Measurements from ENCODE around the gene DOK5. TPM values are rescaled to one million over a fixed set of nuclear protein-coding genes. Genes with fewer than 3 reads are reported as not detected.

Gene DOK5
- total and polyA plus RNA-seq, 2 of the 4 experiments (the other 2 are of a cell fraction), result 2.8 to 3.9 TPM

- Histone ChIP-seq H4K5ac (ENCODE audit: low read depth, low read length) (no peak overlapping the region), H3K23ac (ENCODE audit: low read depth, low read length) (no peak overlapping the region), H4K91ac (ENCODE audit: insufficient read depth, low read depth, low read length) (no peak overlapping the region), H3K56ac (ENCODE audit: extremely low read depth, insufficient read depth, low read length) (no peak overlapping the region), H3K14ac (replicated peaks; ENCODE audit: low read depth, low read length) (no peak overlapping the region), H4K8ac (ENCODE audit: low read depth in 2 of 2, low read length in 2 of 2) (no peak overlapping the region), H3K4me3 (ENCODE audit: insufficient read depth, low read depth, low read length) (no peak overlapping the region), H3K27me3 (ENCODE audit: control insufficient read depth, insufficient read depth, low read length) (no peaks in the 10 kb centered on the region), H3K36me3 (ENCODE audit: control insufficient read depth, insufficient read depth, low read length) (no peaks in the 10 kb centered on the region), H3K9me3 (ENCODE audit: control insufficient read depth, insufficient read depth, low read length) (0 out of 2 replicates have a peak, but pooled peaks cover 2% of the 10 kb centered on the region), H4K20me1 (ENCODE audit: insufficient read depth, low read length) (no peaks in the 10 kb centered on the region), H3K4me1 (ENCODE audit: control insufficient read depth, insufficient read depth, low read length) (peaks cover 1% of the 10 kb centered on the region; the same call in 1 of the 2 replicates), H2BK20ac (ENCODE audit: low read depth, low read length) (no peak overlapping the region), H2BK5ac (ENCODE audit: low read depth, low read length, poor library complexity, severe bottlenecking) (no peak overlapping the region), H3K18ac (ENCODE audit: low read depth, low read length) (no peak overlapping the region), H3K79me1 (ENCODE audit: low read depth in 1 of 2, low read length in 2 of 2) (no peaks in the 10 kb centered on the region), H3K9me1 (ENCODE audit: insufficient read depth, low read length) (no peaks in the 10 kb centered on the region), H2AFZ (replicated peaks; ENCODE audit: low read length, poor library complexity) (no peak overlapping the region), H3K4me2 (ENCODE audit: low read depth, low read length) (no peak overlapping the region), H2AK9ac (replicated peaks; ENCODE audit: low read depth, low read length, poor library complexity) (no peak overlapping the region), H3K27ac (ENCODE audit: insufficient read depth, low read length) (no peak overlapping the region), H2BK15ac (ENCODE audit: low read depth, low read length) (no peak overlapping the region), H3K4ac (ENCODE audit: low read depth, low read length) (no peak overlapping the region), H2BK120ac (ENCODE audit: low read depth, low read length) (no peak overlapping the region), H3K9ac (ENCODE audit: low read depth, low read length) (no peak overlapping the region), H2AK5ac (ENCODE audit: low read depth, low read length) (no peak overlapping the region)
- no CpG with 5 or more reads among the region's 4 CpGs for WGBS, 2 experiments (ENCODE audit: extremely low coverage in 2 of 2, insufficient read length in 1 of 2)
- ChIA-PET POLR2A (ENCODE audit: unreplicated experiment) (no interaction called here), CTCF (no interaction called here)
- no TSS peak for BruUV-seq (replicated peaks)
- DNase-seq, result no peak
- in situ Hi-C loops (cut with MboI; ENCODE audit: low sequenced_read_pairs), result no loop called here
- no peak for ATAC-seq (ENCODE audit: low read depth)
- intact Hi-C loops (cut with micrococcal nuclease), result no loop called here
- dilution Hi-C loops (cut with HindIII; ENCODE audit: low sequenced_read_pairs, unreplicated experiment), result no loop called here
- TF ChIP-seq RFX5 (IDR thresholded peaks at IDR 0.05; ENCODE audit: low read depth, low read length) (no peak), NFE2L2 (IDR thresholded peaks at IDR 0.05; ENCODE audit: low read depth, low read length) (no peak), MXI1 (IDR thresholded peaks at IDR 0.05; ENCODE audit: borderline replicate concordance, low read depth, low read length) (no peak), RCOR1 (IDR thresholded peaks at IDR 0.05; ENCODE audit: insufficient replicate concordance, low read length) (no peak), CHD1 (IDR thresholded peaks at IDR 0.05; ENCODE audit: low read depth, low read length) (no peak), ELK1 (IDR thresholded peaks at IDR 0.05; ENCODE audit: borderline replicate concordance, low read depth, low read length) (no peak), FOS (IDR thresholded peaks at IDR 0.05; ENCODE audit: low read depth, low read length) (no peak), MAFK (IDR thresholded peaks at IDR 0.05; ENCODE audit: low read depth, low read length) (no peak), POLR2A (IDR thresholded peaks at IDR 0.05; ENCODE audit: low read depth, low read length) (no peak), SMC3 (IDR thresholded peaks at IDR 0.05; ENCODE audit: low read depth, low read length) (no peak), CTCF (conservative IDR thresholded peaks at IDR 0.05; ENCODE audit: low read depth, low read length) (no peak), MAZ (IDR thresholded peaks at IDR 0.05; ENCODE audit: borderline replicate concordance, low read depth, low read length) (no peak), BHLHE40 (IDR thresholded peaks at IDR 0.05; ENCODE audit: low read depth, low read length) (no peak)
- TF ChIP-seq, protein P1, sequence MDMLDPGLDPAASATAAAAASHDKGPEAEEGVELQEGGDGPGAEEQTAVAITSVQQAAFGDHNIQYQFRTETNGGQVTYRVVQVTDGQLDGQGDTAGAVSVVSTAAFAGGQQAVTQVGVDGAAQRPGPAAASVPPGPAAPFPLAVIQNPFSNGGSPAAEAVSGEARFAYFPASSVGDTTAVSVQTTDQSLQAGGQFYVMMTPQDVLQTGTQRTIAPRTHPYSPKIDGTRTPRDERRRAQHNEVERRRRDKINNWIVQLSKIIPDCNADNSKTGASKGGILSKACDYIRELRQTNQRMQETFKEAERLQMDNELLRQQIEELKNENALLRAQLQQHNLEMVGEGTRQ (IDR thresholded peaks at IDR 0.05; ENCODE audit: low read depth, low read length), result no peak
These were observed 85.0 kb downstream of the DOK5 start for GRCh38 chr20:54560357-54560756.
